Ovary (tissue), 9 donors: ENCODE results near the gene RUNX2. TPM values are rescaled to one million over a fixed set of nuclear protein-coding genes. Genes with fewer than 3 reads are reported as not detected.

ENCODE experiments used
- DNase-seq, 5 donors: peaks; one replicate each; pipeline ENCODE4 v3.0.0-alpha.2; 2019 to 2020
- H3K27ac ChIP-seq, 2 donors: fragments of 200-600 bp; one replicate each; pipeline versions ENCODE4 v1.5.1 to v1.8.0; 2019 to 2022
- H3K27me3 ChIP-seq: fragments of 200-600 bp; one replicate; pipeline ENCODE4 v1.8.0; 2022
- H3K36me3 ChIP-seq: fragments of 200-600 bp; sonication (generic); one replicate; pipeline ENCODE4 v1.5.1; 2019
- H3K4me1 ChIP-seq: one replicate; pipeline ENCODE4 v1.8.1; 2013; ENCODE audit warnings: mild to moderate bottlenecking, moderate library complexity; ENCODE audit not compliant: insufficient read depth
- H3K4me3 ChIP-seq: fragments of 200-600 bp; sonication (generic); one replicate; pipeline ENCODE4 v1.5.1; 2017
- H3K9me3 ChIP-seq, 2 donors: fragments of 200-600 bp in 1 of 2; sonication (generic) in 1 of 2; one replicate each; pipeline versions ENCODE4 v1.5.1 to v1.8.1; 2013 to 2019; ENCODE audit warnings: mild to moderate bottlenecking in 1 of 2, moderate library complexity in 1 of 2
- EP300 ChIP-seq: sonication (generic); formaldehyde crosslinking; IDR thresholded peaks from one replicate; pipeline ENCODE4 v1.6.1; 2017; ENCODE audit warnings: antibody characterized with exemption
- POLR2A ChIP-seq: fragments of 450-650 bp; IDR thresholded peaks from one replicate; pipeline ENCODE4 v1.6.1; 2017; ENCODE audit warnings: antibody characterized with exemption, mild to moderate bottlenecking, moderate library complexity
- WGBS, 3 donors: extraction: QIAGEN DNeasy Blood & Tissue Kit in 1 of 3; methylation state at CpG; one replicate each; pipeline versions ENCODE4 v1.1.5 to v1.1.7; 2013 to 2017; 5-methylcytosine and 5-hydroxymethylcytosine counted together
- intact Hi-C, 4 donors: fragments of 100-400 bp; cut with DNase I; formaldehyde crosslinking; loops; one replicate each; pipeline versions ENCODE4 v1.11.0 to v1.15.1; 2022 to 2023
- polyA plus RNA-seq, 2 donors: library from polyadenylated mRNA; stranded (reverse); fragments of 200-250 nt in 1 of 2; fragments of 350-450 nt in 1 of 2; fragmentation: Illumina TruSeq in 1 of 2; extraction: RNeasy Lipid Tissue Mini Kit (QIAGEN cat#74804) in 1 of 2; gene quantifications; one replicate each; pipeline ENCODE4 v1.2.3, GENCODE V29; 2013 to 2014
- total RNA-seq, 7 donors: library from RNA; depleted of rRNA in 2 of 7; stranded (reverse); fragments of >200 nt in 2 of 7; fragmentation: NEBNext Ultra II Directional in 3 of 7; extraction: Animal tissue kit (Norgen Biotek cat#: 25700) in 3 of 7; gene quantifications; one replicate each; pipeline versions ENCODE4 v1.1.0 to v1.2.4, GENCODE V29; 2016 to 2023
- TF ChIP-seq, protein P1 (sequence below), 3 donors: fragments of 450-650 bp in 2 of 3; fragments of 200-600 bp in 1 of 3; IDR thresholded peaks; one replicate each; pipeline versions ENCODE4 v1.5.1 to v1.8.0; 2016 to 2022; ENCODE audit warnings: antibody characterized with exemption in 3 of 3, mild to moderate bottlenecking in 1 of 3
- donor health status: DM: no; HTN: no; CAD: no; lungs with moderate emphysema.
- donor health status: DM: no; HTN: no; CAD: no.
- donor health status: Bipolar disorder and iron deficiency.
- donor health status: DM: yes; HTN: yes; CAD: no.
- donor health status: DM: no; HTN: no; CAD: no.
- donor health status: DM: yes; HTN: yes; CAD: no.

RUNX2 gene
- total and polyA plus RNA-seq, 9 donors, result 1.1 to 25.2 (median 3.3) TPM

- no peak for TF ChIP-seq EP300
- TF ChIP-seq, protein P1, sequence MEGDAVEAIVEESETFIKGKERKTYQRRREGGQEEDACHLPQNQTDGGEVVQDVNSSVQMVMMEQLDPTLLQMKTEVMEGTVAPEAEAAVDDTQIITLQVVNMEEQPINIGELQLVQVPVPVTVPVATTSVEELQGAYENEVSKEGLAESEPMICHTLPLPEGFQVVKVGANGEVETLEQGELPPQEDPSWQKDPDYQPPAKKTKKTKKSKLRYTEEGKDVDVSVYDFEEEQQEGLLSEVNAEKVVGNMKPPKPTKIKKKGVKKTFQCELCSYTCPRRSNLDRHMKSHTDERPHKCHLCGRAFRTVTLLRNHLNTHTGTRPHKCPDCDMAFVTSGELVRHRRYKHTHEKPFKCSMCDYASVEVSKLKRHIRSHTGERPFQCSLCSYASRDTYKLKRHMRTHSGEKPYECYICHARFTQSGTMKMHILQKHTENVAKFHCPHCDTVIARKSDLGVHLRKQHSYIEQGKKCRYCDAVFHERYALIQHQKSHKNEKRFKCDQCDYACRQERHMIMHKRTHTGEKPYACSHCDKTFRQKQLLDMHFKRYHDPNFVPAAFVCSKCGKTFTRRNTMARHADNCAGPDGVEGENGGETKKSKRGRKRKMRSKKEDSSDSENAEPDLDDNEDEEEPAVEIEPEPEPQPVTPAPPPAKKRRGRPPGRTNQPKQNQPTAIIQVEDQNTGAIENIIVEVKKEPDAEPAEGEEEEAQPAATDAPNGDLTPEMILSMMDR (IDR thresholded peaks at IDR 0.05), result no peak
- TF ChIP-seq POLR2A, result no peak
- no peaks in the 10 kb centered on the region for H3K4me1 ChIP-seq
- no peaks in the 10 kb centered on the region for H3K27me3 ChIP-seq
- intact Hi-C loops, result no loop called here
- DNase-seq, result no peak
- H3K27ac ChIP-seq, result no peak overlapping the region
- no peaks in the 10 kb centered on the region for H3K36me3 ChIP-seq
- no peaks in the 10 kb centered on the region for H3K9me3 ChIP-seq
- no peak overlapping the region for H3K4me3 ChIP-seq
- 52 to 63% (median 57%) methylated on average over 1 of the region's 1 CpG for WGBS, 3 donors
Observed at GRCh38 chr6:45610374-45610773, 282.2 kb downstream of the RUNX2 start.

DNA sequence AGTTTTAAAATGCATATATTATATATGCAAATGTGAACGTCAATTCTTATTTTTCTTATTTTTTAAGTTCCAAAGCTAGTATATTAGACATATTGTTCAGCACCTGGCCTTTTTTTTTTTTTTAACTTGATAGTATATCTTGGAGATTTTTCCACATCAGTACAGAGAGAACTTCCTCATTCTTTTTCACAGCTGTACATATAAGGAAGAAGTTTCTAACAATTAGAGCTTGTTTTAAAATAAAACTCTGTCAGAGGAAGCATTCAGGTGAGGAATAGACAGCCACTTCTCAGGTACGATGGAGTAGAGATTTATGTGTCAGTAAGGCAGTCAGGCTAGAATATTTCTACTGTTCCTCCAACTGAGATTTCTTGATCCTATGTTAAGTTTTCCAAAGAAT, 282.7 kb downstream of the RUNX2 start:
- TF ChIP-seq EP300 (no peak), POLR2A (no peak)
- TF ChIP-seq, protein P1 (IDR thresholded peaks at IDR 0.05), result no peak
- intact Hi-C loops, result no loop called here
- Histone ChIP-seq H3K9me3 (no peaks in the 10 kb centered on the region), H3K4me1 (no peaks in the 10 kb centered on the region), H3K27ac (no peak overlapping the region), H3K4me3 (no peak overlapping the region), H3K36me3 (no peaks in the 10 kb centered on the region), H3K27me3 (no peaks in the 10 kb centered on the region)
- 88 to 93% (median 92%) methylated on average over 2 of the region's 2 CpGs for WGBS, 3 donors
- no peak for DNase-seq

DNA sequence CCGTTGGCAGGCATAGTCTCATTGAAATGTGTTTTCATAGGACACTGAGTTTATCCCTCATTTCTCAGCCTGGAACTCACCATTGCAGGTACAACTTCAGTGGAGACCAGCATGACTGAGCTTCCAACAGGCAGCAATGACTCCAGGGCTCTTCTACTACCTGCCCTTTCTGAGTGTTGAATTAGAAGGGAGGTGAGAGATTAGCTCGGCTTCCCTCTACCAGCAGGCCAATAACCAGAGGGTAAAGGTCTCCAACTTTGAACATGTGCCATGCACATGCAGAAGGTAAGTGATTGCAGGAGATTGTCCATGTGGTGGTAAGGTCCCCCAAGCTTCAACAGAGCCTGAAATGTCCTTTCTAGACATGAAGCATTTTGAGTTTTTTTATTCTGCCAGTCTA, 283.4 kb downstream of the RUNX2 start:
- Histone ChIP-seq H3K27ac (no peak overlapping the region), H3K4me1 (no peaks in the 10 kb centered on the region), H3K27me3 (no peaks in the 10 kb centered on the region), H3K9me3 (no peaks in the 10 kb centered on the region), H3K4me3 (no peak overlapping the region), H3K36me3 (no peaks in the 10 kb centered on the region)
- TF ChIP-seq, protein P1 (IDR thresholded peaks at IDR 0.05), result no peak
- TF ChIP-seq EP300 (no peak), POLR2A (no peak)
- WGBS, 3 donors, result 85 to 89% (median 87%) methylated on average over 2 of the region's 2 CpGs
- intact Hi-C loops, result no loop called here
- no peak for DNase-seq

DNA sequence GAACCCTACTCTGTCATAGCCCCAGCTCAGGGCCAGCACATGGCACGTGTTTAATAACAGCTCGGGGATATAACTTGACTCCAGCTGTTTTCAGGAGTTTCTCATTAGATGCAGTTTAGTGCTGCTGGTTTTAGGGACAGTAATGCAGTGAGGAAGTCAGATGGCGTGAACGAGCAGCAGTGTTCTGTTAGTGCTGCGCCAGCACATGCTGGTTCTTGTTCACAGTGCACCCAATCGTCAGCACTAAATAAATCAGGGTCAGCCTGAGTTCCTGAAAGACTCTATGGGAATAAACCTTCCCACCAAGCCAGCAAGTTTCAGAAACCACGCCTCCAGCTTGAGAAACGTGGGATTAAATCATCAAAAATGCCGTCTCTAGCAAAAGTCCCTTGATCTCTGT, 285.5 kb downstream of the RUNX2 start:
- Histone ChIP-seq H3K27me3 (no peaks in the 10 kb centered on the region), H3K4me1 (no peaks in the 10 kb centered on the region), H3K9me3 (no peaks in the 10 kb centered on the region), H3K36me3 (no peaks in the 10 kb centered on the region), H3K4me3 (no peak overlapping the region), H3K27ac (no peak overlapping the region)
- peak; percentile 22 to 44 (median 37) for DNase-seq
- intact Hi-C loops, result no loop called here
- no peak for TF ChIP-seq POLR2A
- TF ChIP-seq, protein P1 (IDR thresholded peaks at IDR 0.05), result no peak
- no peak for TF ChIP-seq EP300
- 10 to 18% (median 15%) methylated on average over 9 of the region's 9 CpGs for WGBS, 3 donors
